ENCODE data around the gene FAT1. TPM values are rescaled to one million over a fixed set of nuclear protein-coding genes. Genes with fewer than 3 reads are reported as not detected.

The FAT1 gene
- polyA plus RNA-seq, 1 donor from 2014 or later, result 19.8 TPM

DNA sequence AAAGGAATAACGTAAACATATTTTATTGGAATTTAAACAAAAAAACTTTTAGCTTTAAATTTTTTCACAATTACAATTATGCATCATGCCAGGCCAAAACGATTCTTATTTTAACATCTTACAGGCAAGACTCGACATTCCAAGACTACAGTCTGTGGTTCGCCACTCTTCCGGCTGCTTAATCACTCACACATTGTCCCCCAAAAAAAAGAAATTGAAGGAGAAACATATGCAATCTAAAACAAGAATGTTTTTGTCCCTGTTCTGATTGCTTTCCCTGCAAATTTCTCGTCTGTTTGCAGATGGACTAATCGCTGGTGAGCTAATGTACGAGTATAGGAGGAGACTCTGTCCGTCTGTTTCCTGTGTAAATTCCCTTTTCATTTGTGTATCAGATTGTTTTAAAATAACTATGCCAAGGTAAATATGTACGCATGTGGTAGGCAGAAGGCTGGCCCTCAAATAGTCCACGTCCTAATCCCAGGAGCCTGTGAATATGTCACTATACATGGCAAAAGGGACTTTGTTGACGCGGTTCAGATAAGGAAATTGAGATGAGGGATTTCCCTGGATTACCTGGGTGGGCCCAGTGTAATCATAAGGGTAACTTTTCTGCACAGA, 130.6 kb downstream of the FAT1 start:
- H3K9me2 ChIP-seq (ENCODE audit: insufficient read depth, low read length), result no peaks in the 10 kb centered on the region
- no peaks in the 10 kb centered on the region for H3F3A ChIP-seq (ENCODE audit: insufficient read depth, low read length, poor library complexity, severe bottlenecking)
- H3K9ac ChIP-seq (ENCODE audit: low read length), result no peak overlapping the region
- no peak for TF ChIP-seq MXI1 (conservative IDR thresholded peaks at IDR 0.05; ENCODE audit: poor library complexity, severe bottlenecking)
- no peak for TF ChIP-seq TAF1 (IDR thresholded peaks at IDR 0.05; ENCODE audit: low read depth)
- TF ChIP-seq SMC3 (conservative IDR thresholded peaks at IDR 0.05; ENCODE audit: poor library complexity), result no peak
- TF ChIP-seq, protein P1, sequence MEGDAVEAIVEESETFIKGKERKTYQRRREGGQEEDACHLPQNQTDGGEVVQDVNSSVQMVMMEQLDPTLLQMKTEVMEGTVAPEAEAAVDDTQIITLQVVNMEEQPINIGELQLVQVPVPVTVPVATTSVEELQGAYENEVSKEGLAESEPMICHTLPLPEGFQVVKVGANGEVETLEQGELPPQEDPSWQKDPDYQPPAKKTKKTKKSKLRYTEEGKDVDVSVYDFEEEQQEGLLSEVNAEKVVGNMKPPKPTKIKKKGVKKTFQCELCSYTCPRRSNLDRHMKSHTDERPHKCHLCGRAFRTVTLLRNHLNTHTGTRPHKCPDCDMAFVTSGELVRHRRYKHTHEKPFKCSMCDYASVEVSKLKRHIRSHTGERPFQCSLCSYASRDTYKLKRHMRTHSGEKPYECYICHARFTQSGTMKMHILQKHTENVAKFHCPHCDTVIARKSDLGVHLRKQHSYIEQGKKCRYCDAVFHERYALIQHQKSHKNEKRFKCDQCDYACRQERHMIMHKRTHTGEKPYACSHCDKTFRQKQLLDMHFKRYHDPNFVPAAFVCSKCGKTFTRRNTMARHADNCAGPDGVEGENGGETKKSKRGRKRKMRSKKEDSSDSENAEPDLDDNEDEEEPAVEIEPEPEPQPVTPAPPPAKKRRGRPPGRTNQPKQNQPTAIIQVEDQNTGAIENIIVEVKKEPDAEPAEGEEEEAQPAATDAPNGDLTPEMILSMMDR (IDR thresholded peaks at IDR 0.05; ENCODE audit: poor library complexity, severe bottlenecking), result no peak
- no peak for TF ChIP-seq EZH2 (IDR thresholded peaks at IDR 0.05; ENCODE audit: borderline replicate concordance, insufficient read depth, low read length, poor library complexity, severe bottlenecking)
- TF ChIP-seq EP300 (conservative IDR thresholded peaks at IDR 0.05; ENCODE audit: poor library complexity, severe bottlenecking), result no peak
- no peak for TF ChIP-seq RAD21 (conservative IDR thresholded peaks at IDR 0.05)
- no peak for TF ChIP-seq POLR2AphosphoS5 (IDR thresholded peaks at IDR 0.05)
- no peak for TF ChIP-seq REST (IDR thresholded peaks at IDR 0.05; ENCODE audit: borderline replicate concordance)
- no peaks in the 10 kb centered on the region for H3K9me3 ChIP-seq (ENCODE audit: low read length)
- no peaks in the 10 kb centered on the region for H3K27me3 ChIP-seq (ENCODE audit: insufficient read depth, low read depth, low read length)
- no peaks in the 10 kb centered on the region for H3K79me2 ChIP-seq (replicated peaks; ENCODE audit: insufficient read depth, low read length)
- H3K36me3 ChIP-seq (ENCODE audit: insufficient read depth, low read length), result peaks cover 4% of the 10 kb centered on the region
- H2AFZ ChIP-seq (ENCODE audit: low read depth, low read length), result no peak overlapping the region
- no peak overlapping the region for H3K4me2 ChIP-seq (ENCODE audit: low read length)
- H4K20me1 ChIP-seq (ENCODE audit: insufficient read depth), result no peaks in the 10 kb centered on the region
- no peak overlapping the region for H3K27ac ChIP-seq (ENCODE audit: low read length)
- no peak overlapping the region for H3K4me3 ChIP-seq (ENCODE audit: low read length)

- Histone ChIP-seq H4K20me1 (ENCODE audit: insufficient read depth) (no peaks in the 10 kb centered on the region), H3K9me2 (ENCODE audit: insufficient read depth, low read length) (no peaks in the 10 kb centered on the region), H3K36me3 (ENCODE audit: insufficient read depth, low read length) (peaks cover 4% of the 10 kb centered on the region), H3K9ac (ENCODE audit: low read length) (no peak overlapping the region), H3K27me3 (ENCODE audit: insufficient read depth, low read depth, low read length) (no peaks in the 10 kb centered on the region), H3K27ac (ENCODE audit: low read length) (no peak overlapping the region), H3K4me3 (ENCODE audit: low read length) (no peak overlapping the region), H3F3A (ENCODE audit: insufficient read depth, low read length, poor library complexity, severe bottlenecking) (no peaks in the 10 kb centered on the region), H2AFZ (ENCODE audit: low read depth, low read length) (no peak overlapping the region), H3K4me2 (ENCODE audit: low read length) (no peak overlapping the region), H3K9me3 (ENCODE audit: low read length) (no peaks in the 10 kb centered on the region), H3K79me2 (replicated peaks; ENCODE audit: insufficient read depth, low read length) (no peaks in the 10 kb centered on the region)
- no peak for TF ChIP-seq TAF1 (IDR thresholded peaks at IDR 0.05; ENCODE audit: low read depth)
- no peak for TF ChIP-seq POLR2AphosphoS5 (IDR thresholded peaks at IDR 0.05)
- no peak for TF ChIP-seq EZH2 (IDR thresholded peaks at IDR 0.05; ENCODE audit: borderline replicate concordance, insufficient read depth, low read length, poor library complexity, severe bottlenecking)
- TF ChIP-seq SMC3 (conservative IDR thresholded peaks at IDR 0.05; ENCODE audit: poor library complexity), result no peak
- TF ChIP-seq EP300 (conservative IDR thresholded peaks at IDR 0.05; ENCODE audit: poor library complexity, severe bottlenecking), result no peak
- TF ChIP-seq, protein P1 (IDR thresholded peaks at IDR 0.05; ENCODE audit: poor library complexity, severe bottlenecking), result no peak
- TF ChIP-seq MXI1 (conservative IDR thresholded peaks at IDR 0.05; ENCODE audit: poor library complexity, severe bottlenecking), result no peak
- no peak for TF ChIP-seq REST (IDR thresholded peaks at IDR 0.05; ENCODE audit: borderline replicate concordance)
- no peak for TF ChIP-seq RAD21 (conservative IDR thresholded peaks at IDR 0.05)
Measured at GRCh38 chr4:186592445-186592844, 131.2 kb downstream of the FAT1 start.

Data from neural cell (in vitro differentiated cells).